ENCODE data around the gene DIRAS3.
"Not testable (repeated sequence)": the region's sequence is repeated elsewhere in the genome, so short reads cannot be mapped to it uniquely, and the experiment has no call there.

Gene DIRAS3

DNA sequence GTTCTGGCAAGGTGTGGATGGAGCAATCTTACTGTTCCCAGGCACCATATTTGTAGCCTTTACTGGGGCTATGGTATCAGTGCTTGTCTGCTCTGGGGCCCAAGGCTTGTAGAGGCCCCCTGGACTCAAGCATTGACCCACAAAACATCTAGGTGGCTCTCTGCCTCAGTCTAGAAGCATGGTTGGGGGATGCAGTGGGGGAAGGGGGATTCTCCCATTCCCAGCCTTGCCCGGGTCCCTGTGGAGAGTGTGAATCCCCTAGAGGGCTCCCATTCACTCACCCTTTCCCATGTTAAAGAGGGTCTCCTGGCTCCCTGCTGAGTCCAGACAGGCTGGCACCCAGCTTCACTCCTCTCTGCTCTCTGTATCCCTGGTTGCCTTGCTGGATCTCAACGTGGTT, 28.2 kb upstream of the DIRAS3 start:
- H3K4me2 ChIP-seq (ENCODE audit: low read length): no peak overlapping the region
- H3K9me2 ChIP-seq (replicated peaks; ENCODE audit: control insufficient read depth, low read length): no peaks in the 10 kb centered on the region
- no peaks in the 10 kb centered on the region for H3K27me3 ChIP-seq (ENCODE audit: control insufficient read depth, low read length)
- H3K4me1 ChIP-seq (ENCODE audit: control insufficient read depth, low read length): no peaks in the 10 kb centered on the region
- no peaks in the 10 kb centered on the region for H4K20me1 ChIP-seq (ENCODE audit: control insufficient read depth, insufficient read depth, low read depth, low read length)
- no peak for TF ChIP-seq EZH2phosphoT487 (IDR thresholded peaks at IDR 0.05; ENCODE audit: borderline replicate concordance, low read length)
- TF ChIP-seq, protein P1, sequence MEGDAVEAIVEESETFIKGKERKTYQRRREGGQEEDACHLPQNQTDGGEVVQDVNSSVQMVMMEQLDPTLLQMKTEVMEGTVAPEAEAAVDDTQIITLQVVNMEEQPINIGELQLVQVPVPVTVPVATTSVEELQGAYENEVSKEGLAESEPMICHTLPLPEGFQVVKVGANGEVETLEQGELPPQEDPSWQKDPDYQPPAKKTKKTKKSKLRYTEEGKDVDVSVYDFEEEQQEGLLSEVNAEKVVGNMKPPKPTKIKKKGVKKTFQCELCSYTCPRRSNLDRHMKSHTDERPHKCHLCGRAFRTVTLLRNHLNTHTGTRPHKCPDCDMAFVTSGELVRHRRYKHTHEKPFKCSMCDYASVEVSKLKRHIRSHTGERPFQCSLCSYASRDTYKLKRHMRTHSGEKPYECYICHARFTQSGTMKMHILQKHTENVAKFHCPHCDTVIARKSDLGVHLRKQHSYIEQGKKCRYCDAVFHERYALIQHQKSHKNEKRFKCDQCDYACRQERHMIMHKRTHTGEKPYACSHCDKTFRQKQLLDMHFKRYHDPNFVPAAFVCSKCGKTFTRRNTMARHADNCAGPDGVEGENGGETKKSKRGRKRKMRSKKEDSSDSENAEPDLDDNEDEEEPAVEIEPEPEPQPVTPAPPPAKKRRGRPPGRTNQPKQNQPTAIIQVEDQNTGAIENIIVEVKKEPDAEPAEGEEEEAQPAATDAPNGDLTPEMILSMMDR (IDR thresholded peaks at IDR 0.05; ENCODE audit: low read depth, low read length, poor library complexity, severe bottlenecking): no peak
- H3K27ac ChIP-seq (ENCODE audit: low read depth, low read length): no peak overlapping the region
- H3K9me3 ChIP-seq (ENCODE audit: control insufficient read depth, insufficient read depth, low read length): no peaks in the 10 kb centered on the region
- H3F3A ChIP-seq (ENCODE audit: control insufficient read depth, insufficient read depth): no peaks in the 10 kb centered on the region
- H3K79me2 ChIP-seq (ENCODE audit: control insufficient read depth, low read length): no peaks in the 10 kb centered on the region
- H3K4me3 ChIP-seq (ENCODE audit: low read length): no peak overlapping the region
- no peaks in the 10 kb centered on the region for H3K36me3 ChIP-seq (ENCODE audit: control insufficient read depth, low read length)

DNA sequence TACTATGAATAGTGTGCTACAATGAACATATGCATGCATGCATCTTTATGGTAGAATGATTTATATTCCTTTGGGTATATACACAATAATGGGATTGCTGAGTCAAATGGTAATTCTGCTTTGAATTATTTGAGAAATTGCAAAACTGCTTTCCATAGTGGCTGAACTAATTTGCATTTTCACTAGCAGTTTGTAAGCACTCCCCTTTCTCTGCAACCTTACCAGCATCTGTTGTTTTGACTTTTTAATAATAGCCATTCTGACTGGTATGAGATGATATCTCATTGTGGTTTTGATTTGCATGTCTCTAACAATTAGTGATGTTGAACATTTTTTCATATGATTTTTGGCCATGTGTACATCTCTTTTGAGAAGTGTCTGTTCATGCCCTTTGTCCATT, 24.0 kb upstream of the DIRAS3 start:
- no peaks in the 10 kb centered on the region for H3K36me3 ChIP-seq (ENCODE audit: control insufficient read depth, low read length)
- no peak for TF ChIP-seq EZH2phosphoT487 (IDR thresholded peaks at IDR 0.05; ENCODE audit: borderline replicate concordance, low read length)
- TF ChIP-seq, protein P1 (IDR thresholded peaks at IDR 0.05; ENCODE audit: low read depth, low read length, poor library complexity, severe bottlenecking): no peak

DNA sequence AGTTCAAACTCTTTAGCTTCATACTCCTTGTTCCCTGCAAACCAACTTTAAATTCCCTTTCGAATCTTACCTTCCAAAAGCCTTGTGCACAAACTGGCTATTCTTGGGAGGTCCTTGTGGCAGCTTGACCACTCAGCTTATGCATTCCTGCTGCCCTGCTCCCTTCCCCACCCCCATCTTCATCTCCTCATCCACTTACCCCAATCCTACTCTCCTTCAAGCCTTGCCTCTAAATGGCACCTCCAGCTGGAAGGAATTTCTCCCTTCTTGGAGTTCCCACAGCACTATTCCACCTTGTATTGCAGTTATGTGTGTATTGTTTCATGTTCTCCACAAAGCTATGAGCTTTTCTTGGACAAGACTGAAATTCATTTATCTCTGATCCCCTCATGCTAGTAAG, 15.3 kb upstream of the DIRAS3 start:
- TF ChIP-seq, protein P1 (IDR thresholded peaks at IDR 0.05; ENCODE audit: low read depth, low read length, poor library complexity, severe bottlenecking): no peak
- TF ChIP-seq EZH2phosphoT487 (IDR thresholded peaks at IDR 0.05; ENCODE audit: borderline replicate concordance, low read length): no peak

More for the DNA sequence above, 24.0 kb upstream of the DIRAS3 start:
- no peaks in the 10 kb centered on the region for H3K9me3 ChIP-seq (ENCODE audit: control insufficient read depth, insufficient read depth, low read length)
- no peaks in the 10 kb centered on the region for H3K4me1 ChIP-seq (ENCODE audit: control insufficient read depth, low read length)
- no peaks in the 10 kb centered on the region for H3K27me3 ChIP-seq (ENCODE audit: control insufficient read depth, low read length)
- H3K79me2 ChIP-seq (ENCODE audit: control insufficient read depth, low read length): no peaks in the 10 kb centered on the region
- H3F3A ChIP-seq (ENCODE audit: control insufficient read depth, insufficient read depth): no peaks in the 10 kb centered on the region
- no peak overlapping the region for H3K4me3 ChIP-seq (ENCODE audit: low read length)
- H4K20me1 ChIP-seq (ENCODE audit: control insufficient read depth, insufficient read depth, low read depth, low read length): no peaks in the 10 kb centered on the region
- H3K27ac ChIP-seq (ENCODE audit: low read depth, low read length): no peak overlapping the region
- H3K9me2 ChIP-seq (replicated peaks; ENCODE audit: control insufficient read depth, low read length): no peaks in the 10 kb centered on the region
- H3K4me2 ChIP-seq (ENCODE audit: low read length): no peak overlapping the region

DNA sequence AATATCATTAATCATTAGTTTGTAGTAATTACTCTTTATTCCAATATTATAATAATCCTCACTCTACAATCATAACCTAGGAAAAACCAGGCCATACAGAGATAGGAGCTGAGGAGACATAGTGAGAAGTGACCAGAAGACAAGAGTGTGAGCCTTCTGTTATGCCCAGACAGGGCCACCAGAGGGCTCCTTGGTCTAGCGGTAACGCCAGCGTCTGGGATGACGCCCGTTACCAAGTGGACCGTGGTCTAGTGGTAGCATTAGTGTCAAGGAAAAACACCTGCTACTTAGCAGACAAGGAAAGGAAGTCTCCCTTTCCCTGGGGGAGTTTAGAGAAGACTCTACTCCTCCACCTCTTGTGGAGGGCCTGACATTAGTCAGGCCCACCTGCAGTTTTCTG, 7.6 kb upstream of the DIRAS3 start:
- not testable (repeated sequence) for H3K9me2 ChIP-seq (replicated peaks; ENCODE audit: control insufficient read depth, low read length); H3F3A ChIP-seq (ENCODE audit: control insufficient read depth, insufficient read depth); H3K79me2 ChIP-seq (ENCODE audit: control insufficient read depth, low read length); H3K27me3 ChIP-seq (ENCODE audit: control insufficient read depth, low read length); H3K9me3 ChIP-seq (ENCODE audit: control insufficient read depth, insufficient read depth, low read length); H3K4me1 ChIP-seq (ENCODE audit: control insufficient read depth, low read length); H3K27ac ChIP-seq (ENCODE audit: low read depth, low read length); H3K4me2 ChIP-seq (ENCODE audit: low read length); H3K4me3 ChIP-seq (ENCODE audit: low read length); H4K20me1 ChIP-seq (ENCODE audit: control insufficient read depth, insufficient read depth, low read depth, low read length); H3K36me3 ChIP-seq (ENCODE audit: control insufficient read depth, low read length)

More for the DNA sequence above, 15.3 kb upstream of the DIRAS3 start:
- no peaks in the 10 kb centered on the region for H3K9me2 ChIP-seq (replicated peaks; ENCODE audit: control insufficient read depth, low read length)
- no peaks in the 10 kb centered on the region for H4K20me1 ChIP-seq (ENCODE audit: control insufficient read depth, insufficient read depth, low read depth, low read length)
- no peaks in the 10 kb centered on the region for H3K9me3 ChIP-seq (ENCODE audit: control insufficient read depth, insufficient read depth, low read length)
- no peaks in the 10 kb centered on the region for H3F3A ChIP-seq (ENCODE audit: control insufficient read depth, insufficient read depth)
- no peaks in the 10 kb centered on the region for H3K36me3 ChIP-seq (ENCODE audit: control insufficient read depth, low read length)
- no peaks in the 10 kb centered on the region for H3K79me2 ChIP-seq (ENCODE audit: control insufficient read depth, low read length)
- H3K4me3 ChIP-seq (ENCODE audit: low read length): no peak overlapping the region
- H3K4me2 ChIP-seq (ENCODE audit: low read length): no peak overlapping the region
- H3K27ac ChIP-seq (ENCODE audit: low read depth, low read length): no peak overlapping the region
- no peaks in the 10 kb centered on the region for H3K4me1 ChIP-seq (ENCODE audit: control insufficient read depth, low read length)
- no peaks in the 10 kb centered on the region for H3K27me3 ChIP-seq (ENCODE audit: control insufficient read depth, low read length)

All from DOHH2 (cell line).